HepG2 (cell line): ENCODE data around the gene MRPL14. TPM values are rescaled to one million over a fixed set of nuclear protein-coding genes. Genes with fewer than 3 reads are reported as not detected.

Source experiments
- CCAR2 ChIP-seq: fragments of 200-400 bp; formaldehyde crosslinking; optimal IDR thresholded peaks from 2 replicates; pipeline ENCODE3; 2018; ENCODE audit warnings: low read depth, mild to moderate bottlenecking, low read length, moderate library complexity
- HOXA3 ChIP-seq: sonication (generic); formaldehyde crosslinking; IDR thresholded peaks from 2 replicates; pipeline ENCODE4 v1.5.0; 2020; ENCODE audit warnings: missing genetic modification reagents
- KDM2A ChIP-seq: sonication (generic); formaldehyde crosslinking; IDR thresholded peaks from 2 replicates; pipeline ENCODE4 v1.4.0; 2020; ENCODE audit warnings: low read depth, missing genetic modification reagents, borderline replicate concordance
- MAFG ChIP-seq: sonication (generic); formaldehyde crosslinking; IDR thresholded peaks from 2 replicates; pipeline ENCODE4 v1.5.1; 2020; ENCODE audit warnings: mild to moderate bottlenecking, missing genetic modification reagents
- MIER2 ChIP-seq: IDR thresholded peaks from 2 replicates; pipeline ENCODE4 v1.6.1; 2016; ENCODE audit warnings: missing biosample characterization, missing genetic modification reagents
- MXI1 ChIP-seq: IDR thresholded peaks from 3 replicates; pipeline ENCODE4 v1.6.1; 2012; ENCODE audit warnings: low read depth, low read length, inconsistent platforms, borderline replicate concordance
- NFRKB ChIP-seq: fragments of 450-650 bp; IDR thresholded peaks from 2 replicates; pipeline ENCODE4 v1.6.1; 2017
- REL ChIP-seq: sonication (generic); formaldehyde crosslinking; conservative IDR thresholded peaks from 2 replicates; pipeline ENCODE4 v1.8.0; 2022; ENCODE audit warnings: mild to moderate bottlenecking, missing genetic modification reagents, moderate library complexity
- SALL1 ChIP-seq: sonication (generic); formaldehyde crosslinking; IDR thresholded peaks from 2 replicates; pipeline ENCODE4 v1.8.0; 2022; ENCODE audit warnings: mild to moderate bottlenecking, missing genetic modification reagents
- SP5 ChIP-seq: IDR thresholded peaks from 2 replicates; pipeline ENCODE4 v1.6.1; 2016; ENCODE audit warnings: low read depth, borderline replicate concordance
- ZNF160 ChIP-seq: sonication (generic); formaldehyde crosslinking; IDR thresholded peaks from 2 replicates; pipeline ENCODE4 v1.8.0; 2022; ENCODE audit warnings: mild to moderate bottlenecking, inconsistent platforms, missing genetic modification reagents
- ZNF570 ChIP-seq: sonication (generic); formaldehyde crosslinking; IDR thresholded peaks from 2 replicates; pipeline ENCODE4 v1.4.0; 2020; ENCODE audit warnings: mild to moderate bottlenecking, missing genetic modification reagents, borderline replicate concordance
- ZNF572 ChIP-seq: sonication (generic); formaldehyde crosslinking; IDR thresholded peaks from 2 replicates; pipeline ENCODE4 v1.5.1; 2020; ENCODE audit warnings: mild to moderate bottlenecking, missing genetic modification reagents
- ZNF644 ChIP-seq: IDR thresholded peaks from 2 replicates; pipeline ENCODE4 v1.6.1; 2016; ENCODE audit warnings: low read depth
- ZNF777 ChIP-seq: sonication (generic); formaldehyde crosslinking; IDR thresholded peaks from 2 replicates; pipeline ENCODE4 v1.4.0; 2020; ENCODE audit warnings: missing genetic modification reagents
- polyA plus RNA-seq, 8 experiments: library from polyadenylated mRNA; depleted of rRNA in 3 of 8; stranded (reverse) in 7 of 8; unstranded in 1 of 8; fragments of >200 nt; fragmentation: Illumina TruSeq in 4 of 8; extraction: Trizol in 4 of 8; gene quantifications; 2 replicates each; pipeline versions ENCODE4 v1.2.1 to v1.2.3, GENCODE V29; 2011 to 2016; ENCODE audit warnings: low read depth in 4 of 8, missing spikeins in 1 of 8, mixed read lengths in 1 of 8; ENCODE audit not compliant: insufficient read depth in 1 of 8
- total RNA-seq, 5 experiments: library from RNA; depleted of rRNA; stranded (reverse); fragments of >200 nt; fragmentation: Illumina TruSeq; extraction: Trizol; gene quantifications; 2 replicates each; pipeline ENCODE4 v1.2.3, GENCODE V29; 2016; ENCODE audit warnings: low read depth in 1 of 5
- TF ChIP-seq, protein P1 (sequence below): sonication (generic); formaldehyde crosslinking; conservative IDR thresholded peaks from 2 replicates; pipeline ENCODE4 v1.8.0; 2022; ENCODE audit warnings: low read depth, missing genetic modification reagents
- TF ChIP-seq, protein P2 (sequence below): sonication (generic); formaldehyde crosslinking; IDR thresholded peaks from 2 replicates; pipeline ENCODE4 v1.8.0; 2022; ENCODE audit warnings: mild to moderate bottlenecking, missing genetic modification reagents, moderate library complexity
- TF ChIP-seq, protein P3 (sequence below): sonication (generic); formaldehyde crosslinking; IDR thresholded peaks from 2 replicates; pipeline ENCODE4 v1.5.1; 2020; ENCODE audit warnings: mild to moderate bottlenecking, moderate library complexity, missing genetic modification reagents
- TF ChIP-seq, protein P4 (sequence below): sonication (generic); formaldehyde crosslinking; IDR thresholded peaks from 2 replicates; pipeline ENCODE4 v1.5.0; 2020; ENCODE audit warnings: mild to moderate bottlenecking, missing genetic modification reagents, borderline replicate concordance
- TF ChIP-seq, protein P5 (sequence below): sonication (generic); formaldehyde crosslinking; IDR thresholded peaks from 2 replicates; pipeline ENCODE4 v1.5.1; 2020; ENCODE audit warnings: mild to moderate bottlenecking, missing genetic modification reagents

MRPL14 gene
- total and polyA plus RNA-seq, 2 of the 13 experiments (the other 11 are each of a cell fraction or from before 2014, with no cell fraction given): 157 to 178 TPM

DNA sequence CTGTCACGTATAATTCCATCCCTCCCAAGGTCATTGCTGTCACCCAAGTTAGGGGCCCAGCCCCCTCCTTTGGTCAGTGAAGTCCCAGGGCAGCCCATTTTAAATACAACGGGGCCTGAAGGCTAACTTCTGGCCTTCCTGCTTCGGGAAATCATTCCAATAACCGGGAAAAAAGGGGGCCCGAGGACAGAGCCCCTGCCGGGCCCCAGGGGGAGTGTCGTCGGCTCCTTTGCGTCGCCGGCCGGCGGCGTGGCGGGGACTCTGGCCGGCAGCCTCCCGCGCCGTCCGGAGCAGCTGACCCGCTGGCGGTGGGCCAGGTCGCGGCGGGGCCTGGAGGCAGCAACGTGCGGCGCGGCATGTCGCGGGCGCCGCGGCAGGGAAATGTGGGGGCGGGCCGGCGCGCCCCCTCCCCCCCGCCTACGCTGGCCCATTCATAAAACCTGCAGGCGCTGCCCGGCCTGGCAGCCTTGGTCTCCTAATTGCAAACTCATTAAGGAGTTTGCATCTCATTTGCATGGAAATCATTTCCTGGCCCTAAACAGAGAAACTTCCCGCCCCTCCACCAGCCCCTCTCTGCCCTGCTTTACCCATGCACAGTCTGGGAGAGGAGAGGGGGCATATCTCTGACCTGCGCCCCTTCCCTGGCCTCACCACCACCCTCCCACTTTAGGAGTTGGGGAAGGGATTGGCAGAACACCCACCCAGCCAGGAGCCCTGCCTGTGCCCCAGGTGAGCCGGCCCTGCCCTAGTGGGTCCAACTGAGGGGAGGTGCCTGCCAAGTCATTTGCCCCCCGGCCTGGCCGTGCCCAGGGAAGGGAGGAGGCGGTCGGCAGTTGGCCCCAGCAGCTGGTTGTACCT is 50.7 kb downstream of the MRPL14 start (continued):
- no peak for TF ChIP-seq ZNF644 (CRISPR knock-in tag)
- TF ChIP-seq, protein P1, sequence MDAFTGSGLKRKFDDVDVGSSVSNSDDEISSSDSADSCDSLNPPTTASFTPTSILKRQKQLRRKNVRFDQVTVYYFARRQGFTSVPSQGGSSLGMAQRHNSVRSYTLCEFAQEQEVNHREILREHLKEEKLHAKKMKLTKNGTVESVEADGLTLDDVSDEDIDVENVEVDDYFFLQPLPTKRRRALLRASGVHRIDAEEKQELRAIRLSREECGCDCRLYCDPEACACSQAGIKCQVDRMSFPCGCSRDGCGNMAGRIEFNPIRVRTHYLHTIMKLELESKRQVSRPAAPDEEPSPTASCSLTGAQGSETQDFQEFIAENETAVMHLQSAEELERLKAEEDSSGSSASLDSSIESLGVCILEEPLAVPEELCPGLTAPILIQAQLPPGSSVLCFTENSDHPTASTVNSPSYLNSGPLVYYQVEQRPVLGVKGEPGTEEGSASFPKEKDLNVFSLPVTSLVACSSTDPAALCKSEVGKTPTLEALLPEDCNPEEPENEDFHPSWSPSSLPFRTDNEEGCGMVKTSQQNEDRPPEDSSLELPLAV (CRISPR knock-in tag): no peak
- TF ChIP-seq MAFG (CRISPR knock-in tag): no peak
- TF ChIP-seq SP5: 0 out of 2 replicates have a peak, but pooled peaks have one; percentile 44
- TF ChIP-seq MXI1: peak; percentile 91; the same call in 2 of the 3 replicates
- 0 out of 2 replicates have a peak, but pooled peaks have one; percentile 11 for TF ChIP-seq MIER2 (CRISPR knock-in tag)
- TF ChIP-seq, protein P2, sequence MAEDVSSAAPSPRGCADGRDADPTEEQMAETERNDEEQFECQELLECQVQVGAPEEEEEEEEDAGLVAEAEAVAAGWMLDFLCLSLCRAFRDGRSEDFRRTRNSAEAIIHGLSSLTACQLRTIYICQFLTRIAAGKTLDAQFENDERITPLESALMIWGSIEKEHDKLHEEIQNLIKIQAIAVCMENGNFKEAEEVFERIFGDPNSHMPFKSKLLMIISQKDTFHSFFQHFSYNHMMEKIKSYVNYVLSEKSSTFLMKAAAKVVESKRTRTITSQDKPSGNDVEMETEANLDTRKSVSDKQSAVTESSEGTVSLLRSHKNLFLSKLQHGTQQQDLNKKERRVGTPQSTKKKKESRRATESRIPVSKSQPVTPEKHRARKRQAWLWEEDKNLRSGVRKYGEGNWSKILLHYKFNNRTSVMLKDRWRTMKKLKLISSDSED (CRISPR knock-in tag): no peak
- TF ChIP-seq, protein P3, sequence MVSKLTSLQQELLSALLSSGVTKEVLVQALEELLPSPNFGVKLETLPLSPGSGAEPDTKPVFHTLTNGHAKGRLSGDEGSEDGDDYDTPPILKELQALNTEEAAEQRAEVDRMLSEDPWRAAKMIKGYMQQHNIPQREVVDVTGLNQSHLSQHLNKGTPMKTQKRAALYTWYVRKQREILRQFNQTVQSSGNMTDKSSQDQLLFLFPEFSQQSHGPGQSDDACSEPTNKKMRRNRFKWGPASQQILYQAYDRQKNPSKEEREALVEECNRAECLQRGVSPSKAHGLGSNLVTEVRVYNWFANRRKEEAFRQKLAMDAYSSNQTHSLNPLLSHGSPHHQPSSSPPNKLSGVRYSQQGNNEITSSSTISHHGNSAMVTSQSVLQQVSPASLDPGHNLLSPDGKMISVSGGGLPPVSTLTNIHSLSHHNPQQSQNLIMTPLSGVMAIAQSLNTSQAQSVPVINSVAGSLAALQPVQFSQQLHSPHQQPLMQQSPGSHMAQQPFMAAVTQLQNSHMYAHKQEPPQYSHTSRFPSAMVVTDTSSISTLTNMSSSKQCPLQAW (CRISPR knock-in tag): peak; percentile 63; the same call in 1 of the 2 replicates
- peak; percentile 70 for TF ChIP-seq SALL1 (CRISPR knock-in tag)
- TF ChIP-seq REL (CRISPR knock-in tag): no peak
- no peak for TF ChIP-seq ZNF572 (CRISPR knock-in tag)
- TF ChIP-seq, protein P4, sequence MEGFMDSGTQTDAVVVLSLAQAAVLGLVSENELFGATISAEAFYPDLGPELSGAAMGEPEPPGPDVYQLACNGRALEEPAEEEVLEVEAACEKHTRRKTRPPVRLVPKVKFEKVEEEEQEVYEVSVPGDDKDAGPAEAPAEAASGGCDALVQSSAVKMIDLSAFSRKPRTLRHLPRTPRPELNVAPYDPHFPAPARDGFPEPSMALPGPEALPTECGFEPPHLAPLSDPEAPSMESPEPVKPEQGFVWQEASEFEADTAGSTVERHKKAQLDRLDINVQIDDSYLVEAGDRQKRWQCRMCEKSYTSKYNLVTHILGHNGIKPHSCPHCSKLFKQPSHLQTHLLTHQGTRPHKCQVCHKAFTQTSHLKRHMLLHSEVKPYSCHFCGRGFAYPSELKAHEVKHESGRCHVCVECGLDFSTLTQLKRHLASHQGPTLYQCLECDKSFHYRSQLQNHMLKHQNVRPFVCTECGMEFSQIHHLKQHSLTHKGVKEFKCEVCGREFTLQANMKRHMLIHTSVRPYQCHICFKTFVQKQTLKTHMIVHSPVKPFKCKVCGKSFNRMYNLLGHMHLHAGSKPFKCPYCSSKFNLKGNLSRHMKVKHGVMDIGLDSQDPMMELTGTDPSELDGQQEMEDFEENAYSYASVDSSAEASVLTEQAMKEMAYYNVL (CRISPR knock-in tag): no peak; the same call in none of the 2 replicates
- TF ChIP-seq, protein P5, sequence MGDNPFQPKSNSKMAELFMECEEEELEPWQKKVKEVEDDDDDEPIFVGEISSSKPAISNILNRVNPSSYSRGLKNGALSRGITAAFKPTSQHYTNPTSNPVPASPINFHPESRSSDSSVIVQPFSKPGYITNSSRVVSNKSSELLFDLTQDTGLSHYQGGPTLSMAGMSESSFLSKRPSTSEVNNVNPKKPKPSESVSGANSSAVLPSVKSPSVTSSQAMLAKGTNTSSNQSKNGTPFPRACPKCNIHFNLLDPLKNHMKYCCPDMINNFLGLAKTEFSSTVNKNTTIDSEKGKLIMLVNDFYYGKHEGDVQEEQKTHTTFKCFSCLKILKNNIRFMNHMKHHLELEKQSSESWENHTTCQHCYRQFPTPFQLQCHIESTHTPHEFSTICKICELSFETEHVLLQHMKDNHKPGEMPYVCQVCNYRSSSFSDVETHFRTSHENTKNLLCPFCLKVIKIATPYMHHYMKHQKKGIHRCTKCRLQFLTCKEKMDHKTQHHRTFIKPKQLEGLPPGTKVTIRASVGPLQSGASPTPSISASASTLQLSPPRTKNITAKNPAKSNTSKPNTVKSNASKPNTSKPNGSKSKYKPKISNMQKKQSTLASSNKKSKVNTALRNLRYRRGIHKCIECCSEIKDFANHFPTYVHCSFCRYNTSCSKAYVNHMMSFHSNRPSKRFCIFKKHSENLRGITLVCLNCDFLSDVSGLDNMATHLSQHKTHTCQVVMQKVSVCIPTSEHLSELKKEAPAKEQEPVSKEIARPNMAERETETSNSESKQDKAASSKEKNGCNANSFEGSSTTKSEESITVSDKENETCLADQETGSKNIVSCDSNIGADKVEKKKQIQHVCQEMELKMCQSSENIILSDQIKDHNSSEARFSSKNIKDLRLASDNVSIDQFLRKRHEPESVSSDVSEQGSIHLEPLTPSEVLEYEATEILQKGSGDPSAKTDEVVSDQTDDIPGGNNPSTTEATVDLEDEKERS (CRISPR knock-in tag): no peak
- TF ChIP-seq NFRKB: no peak
- peak; percentile 62 for TF ChIP-seq KDM2A (CRISPR knock-in tag)
- peak; percentile 54; the same call in 1 of the 2 replicates for TF ChIP-seq ZNF777 (CRISPR knock-in tag)
- TF ChIP-seq ZNF570 (CRISPR knock-in tag): no peak
- TF ChIP-seq CCAR2: no peak
- TF ChIP-seq HOXA3 (CRISPR knock-in tag): peak; percentile 82
- peak; percentile 65 for TF ChIP-seq ZNF160 (CRISPR knock-in tag)
